PFSK-1 (cell line): ENCODE data around the gene ROMO1.

ENCODE experiments used
- POLR2AphosphoS5 ChIP-seq: IDR thresholded peaks from 2 replicates; pipeline ENCODE4 v1.6.1; 2012; ENCODE audit warnings: low read depth, mild to moderate bottlenecking, control low read depth, low read length, moderate library complexity
- REST ChIP-seq, 2 experiments: IDR thresholded peaks; 2 replicates each; pipeline versions ENCODE4 v1.6.1 to v1.8.0; 2011 to 2012; ENCODE audit warnings: low read depth in 2 of 2, low read length in 2 of 2, control low read depth in 1 of 2, inconsistent platforms in 1 of 2, mild to moderate bottlenecking in 1 of 2, moderate library complexity in 1 of 2; ENCODE audit not compliant: insufficient read depth in 1 of 2

GRCh38 chr20:35699127-35699956, at the start of gene ROMO1, which contains the start of gene NFS1:
- TF ChIP-seq REST (IDR thresholded peaks at IDR 0.05; ENCODE audit: insufficient read depth in 1 of 2, low read depth in 2 of 2, low read length in 2 of 2) (no peak), POLR2AphosphoS5 (peak; percentile 94)
